Mucosa of descending colon (tissue), 3 donors: ENCODE results near the gene TENM4. TPM values are rescaled to one million over a fixed set of nuclear protein-coding genes. Genes with fewer than 3 reads are reported as not detected.

ENCODE experiments used
- ATAC-seq: fragments of 200-7000 bp; cut with Tn5 transposase; one replicate; pipeline ENCODE4 v1.9.1; 2020; ENCODE audit warnings: mild to moderate bottlenecking, moderate library complexity
- DNase-seq, 3 donors: peaks; one replicate each; pipeline ENCODE4 v3.0.0-alpha.2; 2020
- H3K36me3 ChIP-seq: fragments of 200-600 bp; one replicate; pipeline ENCODE4 v1.8.0; 2021; ENCODE audit warnings: low read depth, mild to moderate bottlenecking
- H3K4me1 ChIP-seq: fragments of 200-600 bp; one replicate; pipeline ENCODE4 v1.8.0; 2021; ENCODE audit warnings: low read depth, mild to moderate bottlenecking
- H3K4me3 ChIP-seq: fragments of 200-600 bp; one replicate; pipeline ENCODE4 v1.8.0; 2021; ENCODE audit warnings: mild to moderate bottlenecking
- H3K9me3 ChIP-seq: fragments of 200-600 bp; one replicate; pipeline ENCODE4 v1.8.0; 2021; ENCODE audit warnings: mild to moderate bottlenecking
- intact Hi-C, 2 donors: fragments of 100-400 bp; cut with DNase I in 1 of 2; cut with micrococcal nuclease in 1 of 2; formaldehyde crosslinking; loops; one replicate each; pipeline versions ENCODE4 v1.11.0 to v1.11.1; 2022; cut with DNase I, micrococcal nuclease
- total RNA-seq, 3 donors: library from RNA; stranded (reverse); fragmentation: NEBNext Ultra II Directional in 2 of 3; extraction: Animal tissue kit (Norgen Biotek cat#: 25700) in 2 of 3; gene quantifications; one replicate each; pipeline versions ENCODE4 v1.2.1 to v1.2.4, GENCODE V29; 2021 to 2023
- TF ChIP-seq, protein P1 (sequence below): fragments of 200-600 bp; IDR thresholded peaks from one replicate; pipeline ENCODE4 v1.8.0; 2022; ENCODE audit warnings: antibody characterized with exemption, mild to moderate bottlenecking
- donor health status: DM: no; HTN: no; CAD: no; lungs with moderate emphysema.
- donor health status: DM: no; HTN: no; CAD: no.
- donor health status: DM: no; HTN: yes; CAD: no.

Gene TENM4
- total RNA-seq, 3 donors from 2014 or later, result 0.70 to 1.6 (median 1.2) TPM

- no peaks in the 10 kb centered on the region for H3K9me3 ChIP-seq
- no peaks in the 10 kb centered on the region for H3K36me3 ChIP-seq
- DNase-seq (no peak), ATAC-seq (no peak)
- TF ChIP-seq, protein P1, sequence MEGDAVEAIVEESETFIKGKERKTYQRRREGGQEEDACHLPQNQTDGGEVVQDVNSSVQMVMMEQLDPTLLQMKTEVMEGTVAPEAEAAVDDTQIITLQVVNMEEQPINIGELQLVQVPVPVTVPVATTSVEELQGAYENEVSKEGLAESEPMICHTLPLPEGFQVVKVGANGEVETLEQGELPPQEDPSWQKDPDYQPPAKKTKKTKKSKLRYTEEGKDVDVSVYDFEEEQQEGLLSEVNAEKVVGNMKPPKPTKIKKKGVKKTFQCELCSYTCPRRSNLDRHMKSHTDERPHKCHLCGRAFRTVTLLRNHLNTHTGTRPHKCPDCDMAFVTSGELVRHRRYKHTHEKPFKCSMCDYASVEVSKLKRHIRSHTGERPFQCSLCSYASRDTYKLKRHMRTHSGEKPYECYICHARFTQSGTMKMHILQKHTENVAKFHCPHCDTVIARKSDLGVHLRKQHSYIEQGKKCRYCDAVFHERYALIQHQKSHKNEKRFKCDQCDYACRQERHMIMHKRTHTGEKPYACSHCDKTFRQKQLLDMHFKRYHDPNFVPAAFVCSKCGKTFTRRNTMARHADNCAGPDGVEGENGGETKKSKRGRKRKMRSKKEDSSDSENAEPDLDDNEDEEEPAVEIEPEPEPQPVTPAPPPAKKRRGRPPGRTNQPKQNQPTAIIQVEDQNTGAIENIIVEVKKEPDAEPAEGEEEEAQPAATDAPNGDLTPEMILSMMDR, result no peak
- intact Hi-C loops, result no loop called here
- no peaks in the 10 kb centered on the region for H3K4me1 ChIP-seq
- H3K4me3 ChIP-seq, result no peak overlapping the region
These were observed 274.9 kb downstream of the TENM4 start for GRCh38 chr11:79165908-79166307.

DNA sequence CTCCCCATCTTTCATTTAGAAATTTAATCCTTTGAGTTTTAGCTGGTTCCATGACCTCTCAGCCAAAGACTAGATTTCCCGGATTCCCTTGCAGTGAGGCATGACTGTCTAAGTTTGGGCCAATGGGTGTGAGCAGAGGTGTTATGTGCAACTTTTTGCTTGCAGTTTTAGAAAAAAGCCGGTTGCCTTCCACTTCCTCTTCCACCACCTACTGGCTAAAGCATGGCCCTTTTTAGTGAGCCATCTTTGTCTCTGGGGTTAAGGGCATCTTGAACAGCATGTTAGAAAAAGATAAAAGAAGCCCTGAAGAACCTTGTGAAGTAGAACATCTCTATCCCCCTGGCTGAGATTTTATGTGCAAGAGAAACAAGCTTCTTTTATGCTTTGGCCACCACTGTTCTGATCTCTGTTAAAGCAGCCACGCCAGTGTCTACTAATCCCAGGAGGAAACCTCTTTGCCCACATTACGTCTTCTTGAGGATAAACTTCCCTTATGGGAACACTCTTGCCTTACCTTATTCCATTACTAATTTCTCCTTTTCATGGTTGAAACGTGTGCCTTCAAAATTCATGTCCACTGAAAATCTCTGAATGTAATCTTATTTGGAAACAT lies 279.9 kb downstream of the TENM4 start:
- Histone ChIP-seq H3K4me3 (no peak overlapping the region), H3K9me3 (no peaks in the 10 kb centered on the region), H3K36me3 (no peaks in the 10 kb centered on the region), H3K4me1 (no peaks in the 10 kb centered on the region)
- TF ChIP-seq, protein P1, result no peak
- DNase-seq, result no peak
- no peak for ATAC-seq
- intact Hi-C loops, result no loop called here

DNA sequence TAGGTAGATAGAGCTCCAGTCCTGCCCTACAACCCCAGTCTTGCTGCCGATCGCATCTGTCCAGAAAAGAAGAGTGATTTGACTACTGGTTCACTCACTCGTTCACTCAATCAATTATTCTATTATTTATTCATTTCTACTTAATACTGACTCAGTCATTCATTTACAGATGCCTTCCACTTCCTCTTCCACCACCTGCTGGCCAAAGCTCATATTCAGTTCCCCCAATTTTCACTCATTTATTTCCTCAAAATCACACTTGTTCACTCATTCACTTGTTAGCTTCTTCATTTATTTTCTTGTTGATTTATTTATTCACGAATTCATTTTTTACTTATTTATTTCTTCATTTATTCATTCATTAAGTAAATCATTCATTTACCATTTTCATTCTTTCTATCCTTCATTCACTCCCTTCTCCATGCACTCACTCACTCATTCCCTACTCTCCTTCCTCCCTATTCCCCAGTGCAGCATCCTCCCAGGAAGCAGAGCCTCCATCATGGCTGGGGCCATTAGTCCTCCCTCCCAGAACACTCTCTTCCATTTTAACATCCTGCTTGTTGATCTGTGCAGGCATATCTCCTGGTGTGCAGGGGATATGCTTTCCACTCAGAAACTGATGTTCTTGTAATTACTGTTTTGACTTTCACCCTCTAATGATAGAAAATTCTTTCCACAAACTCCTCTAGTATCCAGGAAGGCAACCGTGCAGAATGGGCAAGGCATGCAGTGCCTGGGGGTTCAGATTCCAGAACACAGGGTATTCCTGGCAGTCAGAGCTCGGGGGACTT lies 281.0 kb downstream of the TENM4 start:
- intact Hi-C loops, result no loop called here
- DNase-seq (no peak), ATAC-seq (no peak)
- Histone ChIP-seq H3K4me1 (no peaks in the 10 kb centered on the region), H3K9me3 (no peaks in the 10 kb centered on the region), H3K36me3 (no peaks in the 10 kb centered on the region), H3K4me3 (no peak overlapping the region)
- TF ChIP-seq, protein P1, result no peak

- no peaks in the 10 kb centered on the region for H3K4me1 ChIP-seq
- TF ChIP-seq, protein P1, result no peak
- no peaks in the 10 kb centered on the region for H3K9me3 ChIP-seq
- DNase-seq (no peak), ATAC-seq (no peak)
- H3K4me3 ChIP-seq, result no peak overlapping the region
- no peaks in the 10 kb centered on the region for H3K36me3 ChIP-seq
- intact Hi-C loops, result no loop called here
These were observed 283.1 kb downstream of the TENM4 start for GRCh38 chr11:79157738-79158137.

GRCh38 chr11:79156031-79156430 lies 284.8 kb downstream of the TENM4 start:
- TF ChIP-seq, protein P1, result no peak
- H3K9me3 ChIP-seq, result no peaks in the 10 kb centered on the region
- no peaks in the 10 kb centered on the region for H3K4me1 ChIP-seq
- H3K4me3 ChIP-seq, result no peak overlapping the region
- ATAC-seq (no peak), DNase-seq (no peak)
- intact Hi-C loops, result no loop called here
- no peaks in the 10 kb centered on the region for H3K36me3 ChIP-seq
